Activated naive CD4-positive, alpha-beta T cell treated with anti-CD3 and anti-CD28 coated beads, Interleukin-2, amount 10 ng/mL, durations not matched to agents 7 days and 5 days (primary cell): Measurements from ENCODE around the gene AMIGO3.

Source experiments
- CTCF ChIA-PET: fragments of 350-600 bp; sonication (Branson Sonifier 250); formaldehyde crosslinking; loops from one replicate; lab custom pipeline; 2021; ENCODE audit warnings: antibody characterized with exemption; lab: Charles Lee
- DNase-seq: peaks from one replicate; pipeline ENCODE4 v3.0.0-alpha.2; 2020
- H3K27ac Mint-ChIP-seq: one replicate; pipeline ENCODE4 v1.8.0; 2021; ENCODE audit warnings: mild to moderate bottlenecking, moderate library complexity, mixed read lengths
- H3K27me3 Mint-ChIP-seq: one replicate; pipeline ENCODE4 v1.8.0; 2021; ENCODE audit warnings: mild to moderate bottlenecking, mixed read lengths
- H3K36me3 Mint-ChIP-seq: one replicate; pipeline ENCODE4 v1.8.0; 2021; ENCODE audit warnings: mixed read lengths
- H3K4me1 Mint-ChIP-seq: one replicate; pipeline ENCODE4 v1.8.0; 2021; ENCODE audit warnings: mixed read lengths
- H3K4me3 Mint-ChIP-seq: one replicate; pipeline ENCODE4 v1.8.0; 2021; ENCODE audit warnings: mild to moderate bottlenecking, moderate library complexity, mixed read lengths
- H3K9me3 Mint-ChIP-seq: one replicate; pipeline ENCODE4 v1.8.0; 2021; ENCODE audit warnings: mixed read lengths

Gene AMIGO3

GRCh38 chr3:49721596-49721895 lies 2.1 kb upstream of the AMIGO3 start:
- Mint-ChIP-seq H3K36me3 (peaks cover 26% of the 10 kb centered on the region), H3K4me1 (peaks cover 52% of the 10 kb centered on the region), H3K27ac (no peak overlapping the region), H3K4me3 (peak overlapping the region; percentile 26), H3K9me3 (no peaks in the 10 kb centered on the region), H3K27me3 (peaks cover 11% of the 10 kb centered on the region)
- no peak for DNase-seq
- CTCF ChIA-PET: interaction anchor here (0.9 to 1.9 kb wide), 3 partner anchors 8 to 182 kb away, joined by 3 to 8 read pairs (median 3); no protein-coding TSS in a partner anchor

- no peaks in the 10 kb centered on the region for H3K9me3 Mint-ChIP-seq
- peaks cover 52% of the 10 kb centered on the region for H3K4me1 Mint-ChIP-seq
- H3K36me3 Mint-ChIP-seq: peaks cover 26% of the 10 kb centered on the region
- peak overlapping the region; percentile 56 for H3K27ac Mint-ChIP-seq
- peaks cover 11% of the 10 kb centered on the region for H3K27me3 Mint-ChIP-seq
- no peak for DNase-seq
- CTCF ChIA-PET: interaction anchor here (0.9 to 1.9 kb wide), 3 partner anchors 9 to 181 kb away, joined by 3 to 8 read pairs (median 3); no protein-coding TSS in a partner anchor
- H3K4me3 Mint-ChIP-seq: no peak overlapping the region
These were observed 1.5 kb upstream of the AMIGO3 start for GRCh38 chr3:49720855-49721595.

- H3K27ac Mint-ChIP-seq: peak overlapping the region; percentile 84
- H3K9me3 Mint-ChIP-seq: no peaks in the 10 kb centered on the region
- no peak for DNase-seq
- H3K4me1 Mint-ChIP-seq: peaks cover 44% of the 10 kb centered on the region
- H3K36me3 Mint-ChIP-seq: peaks cover 21% of the 10 kb centered on the region
- CTCF ChIA-PET: interaction anchor here (0.6 to 2.5 kb wide), 9 partner anchors 7 to 186 kb away, joined by 3 to 9 read pairs (median 4); partner anchors contain the start of gene INKA1
- peaks cover 8% of the 10 kb centered on the region for H3K27me3 Mint-ChIP-seq
- peak overlapping the region; percentile 72 for H3K4me3 Mint-ChIP-seq
These were observed 648 bp downstream of the AMIGO3 start for GRCh38 chr3:49718858-49719213.

- H3K27ac Mint-ChIP-seq: peak overlapping the region; percentile 84
- H3K4me1 Mint-ChIP-seq: peaks cover 44% of the 10 kb centered on the region
- H3K9me3 Mint-ChIP-seq: no peaks in the 10 kb centered on the region
- DNase-seq: no peak
- CTCF ChIA-PET: interaction anchor here (0.6 to 2.5 kb wide), 6 partner anchors 17 to 178 kb away, joined by 3 to 9 read pairs (median 4); no protein-coding TSS in a partner anchor
- peaks cover 8% of the 10 kb centered on the region for H3K27me3 Mint-ChIP-seq
- peak overlapping the region; percentile 72 for H3K4me3 Mint-ChIP-seq
- H3K36me3 Mint-ChIP-seq: peaks cover 20% of the 10 kb centered on the region
These were observed 1.3 kb downstream of the AMIGO3 start for GRCh38 chr3:49717959-49718857.

GRCh38 chr3:49717211-49717958 lies 2.1 kb downstream of the AMIGO3 start:
- Mint-ChIP-seq H3K4me1 (peaks cover 45% of the 10 kb centered on the region), H3K36me3 (peaks cover 15% of the 10 kb centered on the region), H3K4me3 (peak overlapping the region; percentile 12), H3K27ac (no peak overlapping the region), H3K27me3 (peaks cover 8% of the 10 kb centered on the region), H3K9me3 (no peaks in the 10 kb centered on the region)
- no peak for DNase-seq
- CTCF ChIA-PET: interaction anchor here (1.5 to 2.0 kb wide), 2 partner anchors 121 to 127 kb away, joined by 4 to 9 read pairs; no protein-coding TSS in a partner anchor

- no peak overlapping the region for H3K4me3 Mint-ChIP-seq
- peaks cover 47% of the 10 kb centered on the region for H3K4me1 Mint-ChIP-seq
- H3K27ac Mint-ChIP-seq: no peak overlapping the region
- CTCF ChIA-PET: interaction anchor here (0.6 to 1.5 kb wide), 2 partner anchors 74 to 128 kb away, joined by 4 read pairs; no protein-coding TSS in a partner anchor
- H3K36me3 Mint-ChIP-seq: peaks cover 12% of the 10 kb centered on the region
- H3K27me3 Mint-ChIP-seq: peaks cover 8% of the 10 kb centered on the region
- no peak for DNase-seq
- no peaks in the 10 kb centered on the region for H3K9me3 Mint-ChIP-seq
These were observed 2.7 kb downstream of the AMIGO3 start for GRCh38 chr3:49716691-49717210.

GRCh38 chr3:49716169-49716568 lies 3.3 kb downstream of the AMIGO3 start:
- Mint-ChIP-seq H3K36me3 (peaks cover 9% of the 10 kb centered on the region), H3K27ac (no peak overlapping the region), H3K27me3 (peaks cover 8% of the 10 kb centered on the region), H3K4me1 (peaks cover 53% of the 10 kb centered on the region), H3K4me3 (no peak overlapping the region), H3K9me3 (no peaks in the 10 kb centered on the region)
- CTCF ChIA-PET: no interaction called here
- DNase-seq: no peak

- Mint-ChIP-seq H3K9me3 (no peaks in the 10 kb centered on the region), H3K27me3 (peaks cover 8% of the 10 kb centered on the region), H3K36me3 (peaks cover 4% of the 10 kb centered on the region), H3K27ac (no peak overlapping the region), H3K4me3 (no peak overlapping the region), H3K4me1 (peaks cover 50% of the 10 kb centered on the region)
- CTCF ChIA-PET: no interaction called here
- DNase-seq: no peak
These were observed 3.8 kb downstream of the AMIGO3 start for GRCh38 chr3:49715611-49716121.

GRCh38 chr3:49714728-49715550 lies 4.5 kb downstream of the AMIGO3 start:
- Mint-ChIP-seq H3K4me3 (no peak overlapping the region), H3K27ac (peak overlapping the region; percentile 61), H3K9me3 (no peaks in the 10 kb centered on the region), H3K4me1 (peaks cover 43% of the 10 kb centered on the region), H3K27me3 (peaks cover 8% of the 10 kb centered on the region), H3K36me3 (peaks cover 2% of the 10 kb centered on the region)
- CTCF ChIA-PET: interaction anchor here (1.0 to 1.1 kb wide), 2 partner anchors 124 to 175 kb away, joined by 4 read pairs; no protein-coding TSS in a partner anchor
- no peak for DNase-seq

GRCh38 chr3:49713336-49714105 lies 6.0 kb downstream of the AMIGO3 start:
- no peaks in the 10 kb centered on the region for H3K36me3 Mint-ChIP-seq
- no peak overlapping the region for H3K27ac Mint-ChIP-seq
- CTCF ChIA-PET: no interaction called here
- no peak for DNase-seq
- peaks cover 29% of the 10 kb centered on the region for H3K4me1 Mint-ChIP-seq
- H3K9me3 Mint-ChIP-seq: no peaks in the 10 kb centered on the region
- no peak overlapping the region for H3K4me3 Mint-ChIP-seq
- H3K27me3 Mint-ChIP-seq: peaks cover under 1% of the 10 kb centered on the region

- H3K27ac Mint-ChIP-seq: peak overlapping the region; percentile 52
- DNase-seq: peak; percentile 38
- no peaks in the 10 kb centered on the region for H3K27me3 Mint-ChIP-seq
- H3K36me3 Mint-ChIP-seq: peaks cover under 1% of the 10 kb centered on the region
- no peak overlapping the region for H3K4me3 Mint-ChIP-seq
- CTCF ChIA-PET: interaction anchor here (0.5 to 1.4 kb wide), 3 partner anchors 11 to 175 kb away, joined by 3 to 8 read pairs (median 3); no protein-coding TSS in a partner anchor
- no peaks in the 10 kb centered on the region for H3K9me3 Mint-ChIP-seq
- peaks cover 27% of the 10 kb centered on the region for H3K4me1 Mint-ChIP-seq
These were observed 6.7 kb downstream of the AMIGO3 start for GRCh38 chr3:49712631-49713317.
